Measurements from ENCODE around the gene GCAT. TPM values are rescaled to one million over a fixed set of nuclear protein-coding genes. Genes with fewer than 3 reads are reported as not detected.
A peak's percentile ranks its signal among the peaks of the same experiment; 100 is the strongest.

The GCAT gene
- total and polyA plus RNA-seq, 2 experiments from 2014 or later, result 74.2 to 97.6 TPM

GRCh38 chr22:37806409-37807333 lies 1.1 kb upstream of the GCAT start:
- no peaks in the 10 kb centered on the region for H3K27me3 ChIP-seq
- DNase-seq (ENCODE audit: low read depth in 1 of 2, low spot score in 1 of 2), result peak; percentile 46 to 49
- peak overlapping the region; percentile 40 for H3K27ac ChIP-seq
- H3K36me3 ChIP-seq, result no peaks in the 10 kb centered on the region
- peaks cover 16% of the 10 kb centered on the region for H3K4me1 ChIP-seq (ENCODE audit: low read depth)
- peak overlapping the region; percentile 73 for H3K4me3 ChIP-seq
- TF ChIP-seq, protein P1, sequence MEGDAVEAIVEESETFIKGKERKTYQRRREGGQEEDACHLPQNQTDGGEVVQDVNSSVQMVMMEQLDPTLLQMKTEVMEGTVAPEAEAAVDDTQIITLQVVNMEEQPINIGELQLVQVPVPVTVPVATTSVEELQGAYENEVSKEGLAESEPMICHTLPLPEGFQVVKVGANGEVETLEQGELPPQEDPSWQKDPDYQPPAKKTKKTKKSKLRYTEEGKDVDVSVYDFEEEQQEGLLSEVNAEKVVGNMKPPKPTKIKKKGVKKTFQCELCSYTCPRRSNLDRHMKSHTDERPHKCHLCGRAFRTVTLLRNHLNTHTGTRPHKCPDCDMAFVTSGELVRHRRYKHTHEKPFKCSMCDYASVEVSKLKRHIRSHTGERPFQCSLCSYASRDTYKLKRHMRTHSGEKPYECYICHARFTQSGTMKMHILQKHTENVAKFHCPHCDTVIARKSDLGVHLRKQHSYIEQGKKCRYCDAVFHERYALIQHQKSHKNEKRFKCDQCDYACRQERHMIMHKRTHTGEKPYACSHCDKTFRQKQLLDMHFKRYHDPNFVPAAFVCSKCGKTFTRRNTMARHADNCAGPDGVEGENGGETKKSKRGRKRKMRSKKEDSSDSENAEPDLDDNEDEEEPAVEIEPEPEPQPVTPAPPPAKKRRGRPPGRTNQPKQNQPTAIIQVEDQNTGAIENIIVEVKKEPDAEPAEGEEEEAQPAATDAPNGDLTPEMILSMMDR (IDR thresholded peaks at IDR 0.05; ENCODE audit: low read depth, low read length), result peak; percentile 9
- no peaks in the 10 kb centered on the region for H3K9me3 ChIP-seq (ENCODE audit: low read depth)

GRCh38 chr22:37808294-37808657 lies 542 bp downstream of the GCAT start:
- Histone ChIP-seq H3K36me3 (no peaks in the 10 kb centered on the region), H3K27me3 (no peaks in the 10 kb centered on the region), H3K4me1 (ENCODE audit: low read depth) (peaks cover 16% of the 10 kb centered on the region), H3K9me3 (ENCODE audit: low read depth) (no peaks in the 10 kb centered on the region), H3K4me3 (peak overlapping the region; percentile 73), H3K27ac (peak overlapping the region; percentile 42)
- DNase-seq (ENCODE audit: low read depth in 1 of 2, low spot score in 1 of 2), result no peak
- TF ChIP-seq, protein P1 (IDR thresholded peaks at IDR 0.05; ENCODE audit: low read depth, low read length), result no peak

DNA sequence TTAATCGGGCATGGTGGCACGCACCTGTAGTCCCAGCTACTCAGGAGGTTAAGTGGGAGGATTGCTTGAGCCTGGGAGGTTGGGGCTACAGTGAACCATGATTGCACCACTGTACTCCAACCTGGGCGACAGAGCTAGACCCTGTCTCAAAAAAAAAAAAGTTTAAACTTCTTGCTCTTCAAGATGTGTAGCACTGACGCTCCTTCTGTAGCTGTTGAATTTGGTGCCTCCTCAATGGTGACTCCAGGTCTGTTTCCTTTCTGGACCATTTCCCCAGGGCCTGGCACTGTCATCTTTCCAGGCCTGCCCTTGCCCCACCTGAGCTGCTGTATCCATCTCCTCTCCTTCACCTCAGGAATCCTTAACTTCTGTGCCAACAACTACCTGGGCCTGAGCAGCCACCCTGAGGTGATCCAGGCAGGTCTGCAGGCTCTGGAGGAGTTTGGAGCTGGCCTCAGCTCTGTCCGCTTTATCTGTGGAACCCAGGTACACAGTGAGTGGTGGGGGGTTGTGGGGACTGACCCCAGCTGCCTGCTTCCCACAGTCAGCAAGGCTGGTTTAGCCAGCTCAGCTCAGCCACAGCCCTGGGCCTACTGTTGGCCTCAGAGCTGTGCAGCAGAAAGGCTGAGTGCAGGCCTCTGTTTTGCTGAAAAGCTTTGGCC lies 2.1 kb downstream of the GCAT start:
- no peak overlapping the region for H3K27ac ChIP-seq
- peaks cover 6% of the 10 kb centered on the region for H3K36me3 ChIP-seq
- no peak for DNase-seq (ENCODE audit: low read depth in 1 of 2, low spot score in 1 of 2)
- peaks cover 11% of the 10 kb centered on the region for H3K4me1 ChIP-seq (ENCODE audit: low read depth)
- TF ChIP-seq, protein P1 (IDR thresholded peaks at IDR 0.05; ENCODE audit: low read depth, low read length), result no peak
- H3K27me3 ChIP-seq, result no peaks in the 10 kb centered on the region
- no peak overlapping the region for H3K4me3 ChIP-seq
- no peaks in the 10 kb centered on the region for H3K9me3 ChIP-seq (ENCODE audit: low read depth)

DNA sequence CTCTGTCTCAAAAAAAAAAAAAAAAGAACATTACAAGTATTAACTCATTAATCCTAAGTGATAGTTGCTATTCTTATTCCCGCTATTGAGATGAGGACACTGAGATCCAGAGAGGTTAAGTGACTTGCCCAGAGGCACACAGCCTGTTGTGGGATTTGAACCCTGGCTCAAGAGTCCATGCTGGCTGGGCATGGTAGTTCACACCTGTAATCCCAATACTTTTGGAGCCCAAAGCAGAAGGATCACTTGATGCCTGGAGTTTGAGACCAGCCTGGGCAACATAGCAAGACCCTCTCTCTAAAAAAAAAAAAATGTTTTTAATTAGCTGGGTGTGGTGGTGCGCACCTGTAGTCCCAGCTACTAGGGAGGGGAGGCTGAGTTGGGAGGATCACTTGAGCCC lies 4.1 kb downstream of the GCAT start:
- no peaks in the 10 kb centered on the region for H3K27me3 ChIP-seq
- H3K4me1 ChIP-seq (ENCODE audit: low read depth), result peaks cover 5% of the 10 kb centered on the region
- no peak overlapping the region for H3K4me3 ChIP-seq
- peaks cover 10% of the 10 kb centered on the region for H3K36me3 ChIP-seq
- no peaks in the 10 kb centered on the region for H3K9me3 ChIP-seq (ENCODE audit: low read depth)
- DNase-seq (ENCODE audit: low read depth in 1 of 2, low spot score in 1 of 2), result no peak
- TF ChIP-seq, protein P1 (IDR thresholded peaks at IDR 0.05; ENCODE audit: low read depth, low read length), result no peak
- no peak overlapping the region for H3K27ac ChIP-seq

GRCh38 chr22:37812869-37813678 lies 5.3 kb downstream of the GCAT start:
- H3K4me1 ChIP-seq (ENCODE audit: low read depth), result peaks cover 5% of the 10 kb centered on the region
- peaks cover 10% of the 10 kb centered on the region for H3K36me3 ChIP-seq
- no peak overlapping the region for H3K4me3 ChIP-seq
- H3K27me3 ChIP-seq, result no peaks in the 10 kb centered on the region
- TF ChIP-seq, protein P1 (IDR thresholded peaks at IDR 0.05; ENCODE audit: low read depth, low read length), result no peak
- no peak overlapping the region for H3K27ac ChIP-seq
- DNase-seq (ENCODE audit: low read depth in 1 of 2, low spot score in 1 of 2), result no peak
- no peaks in the 10 kb centered on the region for H3K9me3 ChIP-seq (ENCODE audit: low read depth)
